ENCODE measurements around the gene TIPRL. TPM values are rescaled to one million over a fixed set of nuclear protein-coding genes. Genes with fewer than 3 reads are reported as not detected.

The TIPRL gene
- total and polyA plus RNA-seq, 2 of the 8 experiments (the other 6 are each of a cell fraction or from before 2014, with no cell fraction given): 8.1 to 27.4 TPM

DNA sequence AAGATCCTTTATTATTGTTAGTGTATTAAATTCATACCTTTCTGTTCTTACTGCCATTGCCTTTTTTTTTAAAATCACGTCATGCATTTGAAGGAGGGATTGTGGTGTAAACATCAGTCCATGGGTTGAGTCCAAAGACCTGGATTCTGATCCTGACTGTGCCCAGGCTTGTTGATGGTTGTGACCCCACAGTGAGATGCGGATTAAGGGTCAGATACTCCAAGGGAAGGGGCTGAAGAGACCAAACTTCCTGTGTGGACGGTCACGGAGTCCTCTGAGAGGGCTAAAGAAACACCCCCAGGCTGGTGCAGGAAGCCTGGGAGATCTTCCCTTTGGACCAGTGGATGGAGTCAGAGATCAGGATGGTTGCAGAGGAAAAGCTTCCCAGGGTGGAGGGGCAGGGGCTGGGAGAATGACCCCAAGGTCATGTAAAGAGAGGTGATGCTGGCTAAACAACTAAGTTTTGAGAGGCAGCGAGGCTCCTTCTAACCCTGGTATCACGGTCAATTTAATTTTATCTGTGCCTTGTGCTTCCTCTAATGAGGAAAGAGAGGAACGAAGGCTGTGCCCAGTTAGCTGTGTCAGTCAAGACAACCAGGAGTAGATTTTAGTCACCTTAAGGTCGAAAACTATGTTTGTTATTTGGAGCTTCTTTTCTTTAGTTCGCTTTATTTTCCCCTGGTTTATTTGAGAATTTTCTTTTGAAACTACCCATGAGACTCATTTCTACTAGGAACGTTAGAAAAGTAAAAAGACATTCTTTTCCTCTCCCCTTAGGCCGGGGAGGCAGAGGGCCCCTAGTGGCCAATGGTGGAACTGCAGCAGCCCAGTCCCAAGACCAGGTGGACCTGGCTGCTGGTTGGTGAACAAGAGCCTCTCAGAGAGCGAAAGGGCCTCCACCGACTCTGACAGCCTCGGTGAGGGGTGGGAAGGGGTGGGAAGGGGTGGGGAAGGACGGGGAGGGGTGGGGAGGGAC lies 33.3 kb upstream of the TIPRL start:
- H2BK5ac ChIP-seq (ENCODE audit: low read depth, low read length): no peak overlapping the region
- no peak overlapping the region for H2BK20ac ChIP-seq (ENCODE audit: low read length)
- H3K18ac ChIP-seq (ENCODE audit: extremely low read depth, low read length): no peak overlapping the region
- H3K36me3 ChIP-seq (ENCODE audit: control insufficient read depth in 2 of 4, insufficient read depth in 4 of 4, low read length in 3 of 4): no peaks in the 10 kb centered on the region
- H4K5ac ChIP-seq (ENCODE audit: insufficient read length, low read depth, low read length): no peak overlapping the region
- H2BK15ac ChIP-seq (ENCODE audit: low read length): no peak overlapping the region
- H2AK5ac ChIP-seq (ENCODE audit: low read depth, low read length): no peak overlapping the region
- H2BK12ac ChIP-seq (ENCODE audit: low read depth, low read length): 0 out of 2 replicates have a peak overlapping the region, but pooled peaks have one; percentile 6
- no peak overlapping the region for H4K8ac ChIP-seq (ENCODE audit: extremely low read depth, insufficient read depth, low read length)
- no peaks in the 10 kb centered on the region for H3K79me2 ChIP-seq (ENCODE audit: control insufficient read depth in 1 of 2, insufficient read depth in 2 of 2, low read length in 2 of 2)
- H3K14ac ChIP-seq (ENCODE audit: insufficient read length): no peak overlapping the region
- no peak overlapping the region for H2BK120ac ChIP-seq (replicated peaks; ENCODE audit: low read depth, low read length)
- H3K27ac ChIP-seq (ENCODE audit: low read depth, low read length): no peak overlapping the region
- H3K79me1 ChIP-seq (ENCODE audit: low read depth, low read length): no peaks in the 10 kb centered on the region
- peak; percentile 79 to 97 for DNase-seq (ENCODE audit: low read depth in 1 of 2, low spot score in 2 of 2)
- H2AFZ ChIP-seq (ENCODE audit: low read length): peak overlapping the region; percentile 92
- H3K23ac ChIP-seq (ENCODE audit: insufficient read length): no peak overlapping the region
- H3K23me2 ChIP-seq (ENCODE audit: low read depth, low read length): no peaks in the 10 kb centered on the region
- POLR2A ChIA-PET (ENCODE audit: partially characterized antibody): interaction anchor here (0.8 to 1.0 kb wide), 3 partner anchors 9 to 16 kb away, joined by 3 to 5 read pairs (median 3); partner anchors contain the start of gene GPR161
- H3K4me1 ChIP-seq (replicated peaks in 1 of 4; ENCODE audit: control insufficient read depth in 3 of 4, insufficient read depth in 4 of 4, low read length in 3 of 4): peaks cover 0 to 2% (median 0%) of the 10 kb centered on the region in 4 experiments; a peak in 1 of 7 replicates
- WGBS, 2 experiments (ENCODE audit: extremely low coverage in 1 of 2, insufficient coverage in 1 of 2, insufficient read length in 1 of 2, insufficient replicate concordance in 2 of 2, low coverage in 1 of 2, low lambda C conversion rate in 2 of 2, missing lambda C conversion rate in 1 of 2): 39 to 100% methylated on average over 1 to 12 of the region's 15 CpGs
- no peaks in the 10 kb centered on the region for H3K27me3 ChIP-seq (replicated peaks in 1 of 4; ENCODE audit: control insufficient read depth in 3 of 4, extremely low read depth in 1 of 4, insufficient read depth in 3 of 4, low read length in 3 of 4)
- H3K4ac ChIP-seq (replicated peaks; ENCODE audit: insufficient read length, low read depth, low read length): no peak overlapping the region
- no peak overlapping the region; a peak in 1 of 8 replicates for H3K4me3 ChIP-seq (ENCODE audit: extremely low read depth in 1 of 4, insufficient read depth in 2 of 4, low read depth in 3 of 4, low read length in 4 of 4)
- CTCF ChIA-PET (ENCODE audit: partially characterized antibody): interaction anchor here (0.7 to 3.0 kb wide), 27 partner anchors 9 to 286 kb away, joined by 3 to 14 read pairs (median 4); partner anchors contain the start of gene GPR161
- H4K20me1 ChIP-seq (replicated peaks in 1 of 2; ENCODE audit: control insufficient read depth in 1 of 2, insufficient read depth in 2 of 2, low read length in 2 of 2): no peaks in the 10 kb centered on the region
- 0 out of 4 replicates have a peak overlapping the region, but pooled peaks of 1 of the 2 experiments have one; percentile 2 for H3K4me2 ChIP-seq (ENCODE audit: insufficient read depth in 1 of 2, low read depth in 2 of 2, low read length in 2 of 2)
- H3K9me3 ChIP-seq (ENCODE audit: insufficient read depth in 2 of 2, low read depth in 1 of 2, low read length in 1 of 2): no peaks in the 10 kb centered on the region
- FAIRE-seq: no peak
- H3K9ac ChIP-seq (replicated peaks in 1 of 4; ENCODE audit: extremely low read depth in 1 of 4, low read depth in 3 of 4, low read length in 3 of 4): no peak overlapping the region
- H4K91ac ChIP-seq (replicated peaks; ENCODE audit: insufficient read length, low read length): no peak overlapping the region
- no peak overlapping the region for H3K56ac ChIP-seq (replicated peaks; ENCODE audit: insufficient read length, low read depth, low read length)
- peak in 1 of 2 experiments; percentile 66; a peak in 1 of 4 replicates for TF ChIP-seq SIN3A (conservative IDR thresholded peaks at IDR 0.05 in 1 of 2, IDR thresholded peaks at IDR 0.05 in 1 of 2; ENCODE audit: low read depth in 1 of 2, low read length in 2 of 2)
- TF ChIP-seq TCF12 (IDR thresholded peaks at IDR 0.05; ENCODE audit: low read depth, low read length): 0 out of 2 replicates have a peak, but pooled peaks have one; percentile 28
- TF ChIP-seq, protein P1, sequence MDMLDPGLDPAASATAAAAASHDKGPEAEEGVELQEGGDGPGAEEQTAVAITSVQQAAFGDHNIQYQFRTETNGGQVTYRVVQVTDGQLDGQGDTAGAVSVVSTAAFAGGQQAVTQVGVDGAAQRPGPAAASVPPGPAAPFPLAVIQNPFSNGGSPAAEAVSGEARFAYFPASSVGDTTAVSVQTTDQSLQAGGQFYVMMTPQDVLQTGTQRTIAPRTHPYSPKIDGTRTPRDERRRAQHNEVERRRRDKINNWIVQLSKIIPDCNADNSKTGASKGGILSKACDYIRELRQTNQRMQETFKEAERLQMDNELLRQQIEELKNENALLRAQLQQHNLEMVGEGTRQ (IDR thresholded peaks at IDR 0.05; ENCODE audit: low read length): no peak
- no peak for TF ChIP-seq CEBPB (IDR thresholded peaks at IDR 0.05; ENCODE audit: low read depth, low read length)
- TF ChIP-seq ZNF274 (IDR thresholded peaks at IDR 0.05; ENCODE audit: borderline replicate concordance, extremely low read depth, low read length): no peak
- TF ChIP-seq HDAC2 (IDR thresholded peaks at IDR 0.05; ENCODE audit: borderline replicate concordance in 1 of 2, low read depth in 2 of 2, low read length in 2 of 2): no peak
- TF ChIP-seq PHF8 (conservative IDR thresholded peaks at IDR 0.05; ENCODE audit: low read depth, low read length): no peak
- no peak for TF ChIP-seq MAX (IDR thresholded peaks at IDR 0.05)
